Skin epidermis (tissue), 12 donors: Measurements from ENCODE around the gene SLC30A3.

ENCODE experiments used
- H3K27ac ChIP-seq, 21 experiments: fragments of 200-600 bp; sonication (generic) in 11 of 21; one replicate each; pipeline ENCODE4 v1.5.0; 2020; ENCODE audit warnings: mild to moderate bottlenecking in 3 of 21, inconsistent platforms in 2 of 21, moderate library complexity in 2 of 21
- H3K4me3 ChIP-seq, 7 experiments: fragments of 200-600 bp; sonication (generic) in 2 of 7; one replicate each; pipeline ENCODE4 v1.5.0; 2020; ENCODE audit warnings: inconsistent platforms in 2 of 7, mild to moderate bottlenecking in 2 of 7, moderate library complexity in 1 of 7

The SLC30A3 gene

GRCh38 chr2:27240406-27240805 is 22.4 kb downstream of the SLC30A3 start:
- Histone ChIP-seq H3K27ac (no peak overlapping the region), H3K4me3 (no peak overlapping the region)

DNA sequence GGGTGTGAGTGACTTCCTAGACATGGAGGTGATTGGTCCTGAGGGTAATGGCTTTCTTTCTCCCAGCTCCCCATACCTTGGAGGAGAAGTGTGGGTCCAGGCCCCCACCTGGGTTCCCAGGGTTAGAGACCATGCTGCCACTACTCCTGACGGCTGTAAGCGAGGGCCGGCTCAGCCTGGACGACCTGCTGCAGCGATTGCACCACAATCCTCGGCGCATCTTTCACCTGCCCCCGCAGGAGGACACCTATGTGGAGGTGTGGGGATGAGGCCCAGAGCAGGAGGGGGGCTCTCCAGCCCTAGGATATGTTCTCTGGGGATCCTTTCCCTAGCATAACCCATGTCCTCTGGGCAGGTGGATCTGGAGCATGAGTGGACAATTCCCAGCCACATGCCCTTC is 23.9 kb downstream of the SLC30A3 start:
- Histone ChIP-seq H3K4me3 (no peak overlapping the region), H3K27ac (no peak overlapping the region)

DNA sequence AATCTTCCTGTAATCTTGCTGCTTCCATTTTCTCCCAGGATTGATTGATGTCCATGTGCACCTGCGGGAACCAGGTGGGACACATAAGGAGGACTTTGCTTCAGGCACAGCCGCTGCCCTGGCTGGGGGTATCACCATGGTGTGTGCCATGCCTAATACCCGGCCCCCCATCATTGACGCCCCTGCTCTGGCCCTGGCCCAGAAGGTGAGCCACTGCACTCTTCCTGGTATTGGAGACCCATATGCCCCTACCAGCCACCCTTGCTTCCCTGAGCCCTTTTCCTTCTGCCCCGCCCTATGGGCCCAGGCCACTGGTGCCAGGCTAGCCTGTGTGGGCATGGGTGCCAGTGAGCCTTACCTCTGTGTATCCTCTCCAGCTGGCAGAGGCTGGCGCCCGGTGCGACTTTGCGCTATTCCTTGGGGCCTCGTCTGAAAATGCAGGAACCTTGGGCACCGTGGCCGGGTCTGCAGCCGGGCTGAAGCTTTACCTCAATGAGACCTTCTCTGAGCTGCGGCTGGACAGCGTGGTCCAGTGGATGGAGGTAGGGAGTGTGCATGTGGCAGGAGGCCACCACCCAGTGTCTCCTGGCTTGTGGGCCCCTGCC is 25.4 kb downstream of the SLC30A3 start:
- Histone ChIP-seq H3K27ac (no peak overlapping the region), H3K4me3 (no peak overlapping the region)

DNA sequence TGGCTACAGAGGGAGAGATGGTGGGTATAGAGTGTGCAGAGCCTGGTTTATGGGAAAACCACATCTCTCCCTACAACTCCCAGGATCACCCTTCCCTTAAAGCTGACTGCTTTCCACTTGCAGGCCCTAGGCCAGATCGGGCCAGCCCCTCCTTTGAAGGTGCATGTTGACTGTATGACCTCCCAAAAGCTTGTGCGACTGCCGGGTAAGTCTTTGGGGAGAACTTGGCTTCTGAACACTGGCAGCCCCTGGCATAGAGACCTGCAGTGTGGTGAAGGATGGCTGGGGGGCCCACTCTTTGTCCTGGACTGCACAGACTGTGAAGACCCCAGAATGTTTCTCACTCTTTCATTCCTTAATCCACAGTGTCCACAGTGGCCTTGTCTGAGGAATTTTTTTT is 26.2 kb downstream of the SLC30A3 start:
- Histone ChIP-seq H3K27ac (no peak overlapping the region), H3K4me3 (no peak overlapping the region)

DNA sequence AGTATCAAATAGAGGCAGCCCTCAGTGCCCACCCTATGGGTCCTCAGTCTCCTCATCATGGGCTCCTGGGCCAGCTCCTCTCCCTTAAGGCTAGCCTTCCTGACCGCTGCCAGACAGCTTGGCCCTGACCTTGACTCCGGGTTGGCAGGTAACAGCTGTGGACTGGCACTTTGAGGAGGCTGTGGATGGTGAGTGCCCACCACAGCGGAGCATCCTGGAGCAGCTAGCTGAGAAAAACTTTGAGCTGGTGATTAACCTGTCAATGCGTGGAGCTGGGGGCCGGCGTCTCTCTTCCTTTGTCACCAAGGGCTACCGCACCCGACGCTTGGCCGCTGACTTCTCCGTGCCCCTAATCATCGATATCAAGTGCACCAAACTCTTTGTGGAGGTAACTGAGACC is 26.7 kb downstream of the SLC30A3 start:
- no peak overlapping the region for H3K4me3 ChIP-seq
- no peak overlapping the region for H3K27ac ChIP-seq

DNA sequence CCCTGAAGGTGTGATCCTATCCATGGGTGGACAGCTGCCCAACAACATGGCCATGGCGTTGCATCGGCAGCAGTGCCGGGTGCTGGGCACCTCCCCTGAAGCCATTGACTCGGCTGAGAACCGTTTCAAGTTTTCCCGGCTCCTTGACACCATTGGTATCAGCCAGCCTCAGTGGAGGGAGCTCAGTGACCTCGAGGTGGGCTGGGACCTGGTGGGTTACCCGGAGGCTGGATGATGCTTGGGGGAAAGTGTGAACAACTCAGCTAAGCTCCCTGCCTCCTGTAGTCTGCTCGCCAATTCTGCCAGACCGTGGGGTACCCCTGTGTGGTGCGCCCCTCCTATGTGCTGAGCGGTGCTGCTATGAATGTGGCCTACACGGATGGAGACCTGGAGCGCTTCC is 29.5 kb downstream of the SLC30A3 start:
- Histone ChIP-seq H3K27ac (no peak overlapping the region), H3K4me3 (no peak overlapping the region)

DNA sequence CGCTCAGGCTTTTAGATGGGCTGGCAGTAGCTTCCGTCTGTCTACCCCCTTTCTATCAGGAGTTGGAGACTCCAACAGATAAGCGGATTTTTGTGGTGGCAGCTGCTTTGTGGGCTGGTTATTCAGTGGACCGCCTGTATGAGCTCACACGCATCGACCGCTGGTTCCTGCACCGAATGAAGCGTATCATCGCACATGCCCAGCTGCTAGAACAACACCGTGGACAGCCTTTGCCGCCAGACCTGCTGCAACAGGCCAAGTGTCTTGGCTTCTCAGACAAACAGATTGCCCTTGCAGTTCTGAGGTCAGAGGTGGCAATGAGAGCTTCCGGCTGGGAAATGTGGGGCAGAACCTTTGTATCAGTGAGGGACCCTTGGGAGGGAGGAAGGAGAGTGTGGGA is 30.9 kb downstream of the SLC30A3 start:
- Histone ChIP-seq H3K27ac (no peak overlapping the region), H3K4me3 (no peak overlapping the region)

GRCh38 chr2:27227501-27227900 is 35.3 kb downstream of the SLC30A3 start:
- no peak overlapping the region for H3K27ac ChIP-seq
- no peak overlapping the region for H3K4me3 ChIP-seq

- no peak overlapping the region for H3K27ac ChIP-seq
- no peak overlapping the region for H3K4me3 ChIP-seq
Observed at GRCh38 chr2:27225526-27225925, 37.3 kb downstream of the SLC30A3 start.

- Histone ChIP-seq H3K4me3 (no peak overlapping the region), H3K27ac (no peak overlapping the region)
Observed at GRCh38 chr2:27223416-27223815, 39.4 kb downstream of the SLC30A3 start.

DNA sequence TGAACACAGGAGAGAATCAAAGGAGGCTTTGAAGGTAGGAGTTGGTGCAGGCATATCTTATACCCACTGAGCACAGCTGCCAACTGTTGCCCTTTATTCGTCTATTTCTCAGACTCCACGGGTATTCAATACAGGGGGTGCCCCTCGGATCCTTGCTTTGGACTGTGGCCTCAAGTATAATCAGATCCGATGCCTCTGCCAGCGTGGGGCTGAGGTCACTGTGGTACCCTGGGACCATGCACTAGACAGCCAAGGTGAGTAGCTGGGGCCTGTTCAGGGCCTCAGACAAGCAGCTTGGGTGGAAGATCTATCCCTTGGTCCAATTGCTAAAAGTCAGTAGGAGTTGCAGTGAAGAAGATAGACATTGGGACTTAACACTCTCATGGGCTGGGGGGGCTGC is 40.4 kb downstream of the SLC30A3 start:
- H3K4me3 ChIP-seq = no peak overlapping the region
- no peak overlapping the region for H3K27ac ChIP-seq

- no peak overlapping the region for H3K27ac ChIP-seq
Observed at GRCh38 chr2:27221166-27221565, 41.7 kb downstream of the SLC30A3 start.

DNA sequence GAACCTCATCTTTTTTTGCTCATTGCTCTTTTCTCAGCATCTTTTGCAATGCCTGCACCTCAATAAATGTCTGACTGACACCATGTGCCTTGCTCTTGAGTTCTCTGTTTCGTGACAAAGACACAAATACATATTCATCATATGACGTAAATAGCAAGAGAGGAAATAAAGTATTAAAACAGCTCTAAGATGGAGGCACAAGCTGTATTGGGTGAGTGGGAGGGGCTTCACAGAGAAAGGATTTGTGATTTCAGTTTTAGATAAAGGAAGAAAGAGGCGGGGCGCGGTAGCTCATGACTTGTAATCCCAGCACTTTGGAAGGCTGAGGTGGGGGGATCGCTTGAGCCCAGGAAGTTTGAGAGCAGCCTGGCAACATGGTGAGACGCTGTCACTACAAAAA is 42.8 kb downstream of the SLC30A3 start:
- Histone ChIP-seq H3K4me3 (no peak overlapping the region), H3K27ac (no peak overlapping the region)

More at GRCh38 chr2:27221166-27221565, 41.7 kb downstream of the SLC30A3 start:
- H3K4me3 ChIP-seq = no peak overlapping the region

- H3K27ac ChIP-seq = no peak overlapping the region
- no peak overlapping the region for H3K4me3 ChIP-seq
Observed at GRCh38 chr2:27219091-27219490, 43.8 kb downstream of the SLC30A3 start.

DNA sequence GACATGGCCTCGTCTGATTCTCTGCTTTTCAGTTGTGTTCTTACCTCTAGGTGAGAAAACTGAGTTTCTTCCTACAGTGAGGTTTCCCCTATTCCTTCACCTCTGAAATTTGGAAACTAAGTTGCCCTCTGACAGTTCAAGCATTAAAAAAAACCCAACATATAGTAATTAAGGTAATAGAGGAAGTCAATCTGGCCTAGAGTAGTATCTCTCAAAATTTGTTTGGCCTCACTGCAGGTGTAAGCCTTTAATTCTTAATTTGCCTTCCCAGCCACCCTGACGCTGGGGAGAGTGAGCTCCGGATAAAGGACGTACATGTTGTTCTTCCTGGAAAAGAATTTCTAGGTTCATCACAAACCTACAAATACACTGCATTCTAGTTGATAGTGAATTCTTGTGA is 44.2 kb downstream of the SLC30A3 start:
- Histone ChIP-seq H3K27ac (peak overlapping the region in 3 of 21 experiments; percentile 30 to 88 (median 83)), H3K4me3 (no peak overlapping the region)

DNA sequence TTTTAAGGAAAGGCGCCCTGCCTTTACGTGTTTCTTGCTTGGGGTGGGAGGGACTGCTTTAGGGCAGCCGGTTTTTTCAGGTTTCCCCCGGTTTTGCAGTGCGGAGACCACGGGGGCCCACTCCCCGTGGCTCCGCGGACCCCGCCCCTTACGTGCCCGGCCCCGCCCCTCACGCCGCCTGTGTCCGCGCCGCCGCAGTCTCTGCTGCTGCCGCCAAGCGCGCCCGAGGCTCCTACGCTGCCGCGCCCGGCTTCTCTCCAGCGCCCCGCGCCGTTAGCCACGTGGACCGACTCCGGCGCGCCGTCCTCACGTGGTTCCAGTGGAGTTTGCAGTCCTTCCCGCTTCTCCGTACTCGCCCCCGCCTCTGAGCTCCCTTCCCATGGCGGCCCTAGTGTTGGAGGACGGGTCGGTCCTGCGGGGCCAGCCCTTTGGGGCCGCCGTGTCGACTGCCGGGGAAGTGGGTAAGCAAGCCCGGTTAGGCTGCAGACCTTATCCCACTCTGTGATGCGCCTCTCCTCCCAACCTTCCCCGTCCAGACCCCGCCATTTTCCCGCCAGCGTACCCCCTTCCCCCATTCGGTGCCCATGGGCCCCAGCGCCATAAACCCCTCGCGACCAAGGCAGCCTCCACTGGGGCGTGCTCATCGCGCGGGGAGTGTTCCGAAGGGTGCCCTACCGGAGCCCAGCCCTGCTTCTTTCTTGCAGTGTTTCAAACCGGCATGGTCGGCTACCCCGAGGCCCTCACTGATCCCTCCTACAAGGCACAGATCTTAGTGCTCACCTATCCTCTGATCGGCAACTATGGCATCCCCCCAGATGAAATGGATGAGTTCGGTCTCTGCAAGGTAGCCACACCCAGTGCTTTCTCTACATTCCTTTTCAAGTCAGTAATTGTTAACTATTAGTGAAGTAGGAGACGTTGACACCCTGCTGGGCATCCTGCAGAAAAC is 45.4 kb downstream of the SLC30A3 start, which contains the start of gene CAD:
CAD (plus strand) TSS at position 197 of the 949 bp plus-strand sequence; CDS start at position 380, 183 bp downstream.
- Histone ChIP-seq H3K4me3 (peak within 1 kb of the TSS; percentile 48 to 80 (median 66)), H3K27ac (peak within 1 kb of the TSS; percentile 53 to 89 (median 84))

DNA sequence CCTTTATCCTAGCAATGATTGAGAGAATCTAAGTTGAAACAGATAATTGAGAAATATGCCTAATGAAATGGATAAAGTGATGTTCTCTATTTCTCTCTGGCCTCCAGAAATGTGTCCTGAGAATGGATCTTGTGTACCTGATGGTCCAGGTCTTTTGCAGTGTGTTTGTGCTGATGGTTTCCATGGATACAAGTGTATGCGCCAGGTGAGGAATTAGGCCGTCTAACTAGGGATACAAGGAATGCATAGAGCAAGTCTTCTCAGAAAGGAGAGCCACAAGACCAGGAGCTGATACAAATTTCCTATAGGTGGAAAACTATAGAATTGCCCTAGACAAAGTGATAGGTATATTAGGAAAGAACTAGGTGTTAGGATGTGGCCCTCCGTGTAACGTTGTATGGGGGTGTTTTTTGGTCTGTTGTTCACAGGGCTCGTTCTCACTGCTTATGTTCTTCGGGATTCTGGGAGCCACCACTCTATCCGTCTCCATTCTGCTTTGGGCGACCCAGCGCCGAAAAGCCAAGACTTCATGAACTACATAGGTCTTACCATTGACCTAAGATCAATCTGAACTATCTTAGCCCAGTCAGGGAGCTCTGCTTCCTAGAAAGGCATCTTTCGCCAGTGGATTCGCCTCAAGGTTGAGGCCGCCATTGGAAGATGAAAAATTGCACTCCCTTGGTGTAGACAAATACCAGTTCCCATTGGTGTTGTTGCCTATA is 46.3 kb downstream of the SLC30A3 start:
- peak overlapping the region in 19 of 21 experiments; percentile 68 to 89 (median 85) for H3K27ac ChIP-seq
- H3K4me3 ChIP-seq = peak overlapping the region; percentile 48 to 80 (median 66)

DNA sequence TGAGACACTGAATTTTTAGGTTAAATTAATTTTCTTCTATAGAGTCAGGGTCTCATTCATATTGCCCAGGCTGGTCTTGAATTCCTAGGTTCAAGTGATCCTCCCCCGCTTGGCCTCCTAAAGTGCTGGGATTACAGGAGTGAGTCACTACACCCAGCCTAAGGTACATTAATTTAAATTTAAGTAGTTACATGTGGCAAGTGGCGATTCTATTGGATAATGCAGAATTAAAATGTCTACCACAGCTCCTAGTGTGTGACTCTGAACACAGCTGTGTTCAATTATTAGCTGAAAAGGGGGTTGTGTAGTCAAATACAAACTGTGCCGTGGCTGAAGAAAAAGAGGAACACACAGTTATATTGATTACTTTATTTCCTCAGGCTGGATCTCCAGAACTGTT is 47.9 kb downstream of the SLC30A3 start:
- Histone ChIP-seq H3K27ac (peak overlapping the region in 2 of 21 experiments; percentile 1 to 62), H3K4me3 (no peak overlapping the region)

- H3K4me3 ChIP-seq = peak overlapping the region; percentile 52 to 82 (median 70)
Observed at GRCh38 chr2:27212626-27213471, 50.0 kb downstream of the SLC30A3 start.

More at GRCh38 chr2:27212626-27213471, 50.0 kb downstream of the SLC30A3 start:
- H3K27ac ChIP-seq = peak overlapping the region; percentile 89 to 99 (median 98)
